A549 (cell line): ENCODE data around the gene SGO1.

ENCODE experiments used
- CBX2 ChIP-seq: fragments of 200-600 bp; sonication (generic); IDR thresholded peaks from 2 replicates; pipeline ENCODE4 v1.6.1; 2016; ENCODE audit warnings: low read depth, mild to moderate bottlenecking, borderline replicate concordance
- POLR2A ChIP-seq: IDR thresholded peaks from 2 replicates; pipeline ENCODE4 v1.6.1; 2012; ENCODE audit warnings: mild to moderate bottlenecking, low read length
- RFX5 ChIP-seq: fragments of 450-650 bp; IDR thresholded peaks from 2 replicates; pipeline ENCODE4 v1.7.1; 2014; ENCODE audit warnings: antibody characterized with exemption, mild to moderate bottlenecking, moderate library complexity
- ZFP36 ChIP-seq: fragments of 450-650 bp; IDR thresholded peaks from 2 replicates; pipeline ENCODE4 v1.6.1; 2014; ENCODE audit warnings: borderline replicate concordance; ENCODE audit not compliant: partially characterized antibody
- TF ChIP-seq, protein P1 (sequence below): IDR thresholded peaks from 2 replicates; pipeline ENCODE4 v1.6.1; 2012; ENCODE audit warnings: low read depth, borderline replicate concordance
- TF ChIP-seq, protein P2 (sequence below): fragments of >200 bp; sonication (Bioruptor Twin); formaldehyde crosslinking; IDR thresholded peaks from 3 replicates; pipeline ENCODE4 v1.5.1; 2016
- TF ChIP-seq, protein P3 (sequence below): fragments of 450-650 bp; IDR thresholded peaks from 2 replicates; pipeline ENCODE4 v1.6.1; 2014; ENCODE audit warnings: antibody characterized with exemption
- TF ChIP-seq, protein P4 (sequence below): IDR thresholded peaks from 2 replicates; pipeline ENCODE4 v1.6.1; 2012

DNA sequence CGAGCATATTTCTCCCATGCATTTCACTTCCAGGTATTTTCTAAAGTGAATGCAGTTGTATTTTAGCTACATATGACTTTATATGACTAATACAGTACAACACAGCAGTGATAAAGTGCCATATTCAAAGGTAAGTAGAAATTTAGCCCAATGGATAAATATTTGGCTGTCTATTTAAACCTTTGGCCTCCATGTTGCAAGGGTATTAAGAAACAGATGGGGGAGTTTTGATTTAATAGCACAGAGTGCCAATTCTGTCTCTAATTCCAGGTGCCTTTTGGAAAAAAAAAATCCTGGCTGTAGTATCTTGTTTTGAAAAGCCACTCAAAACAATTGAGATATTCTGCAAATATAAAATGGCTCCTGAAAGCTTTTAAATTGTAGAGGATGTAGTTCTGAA lies 44.9 kb upstream of the SGO1 start:
- TF ChIP-seq, protein P1, sequence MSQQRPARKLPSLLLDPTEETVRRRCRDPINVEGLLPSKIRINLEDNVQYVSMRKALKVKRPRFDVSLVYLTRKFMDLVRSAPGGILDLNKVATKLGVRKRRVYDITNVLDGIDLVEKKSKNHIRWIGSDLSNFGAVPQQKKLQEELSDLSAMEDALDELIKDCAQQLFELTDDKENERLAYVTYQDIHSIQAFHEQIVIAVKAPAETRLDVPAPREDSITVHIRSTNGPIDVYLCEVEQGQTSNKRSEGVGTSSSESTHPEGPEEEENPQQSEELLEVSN, result no peak
- TF ChIP-seq, protein P2, sequence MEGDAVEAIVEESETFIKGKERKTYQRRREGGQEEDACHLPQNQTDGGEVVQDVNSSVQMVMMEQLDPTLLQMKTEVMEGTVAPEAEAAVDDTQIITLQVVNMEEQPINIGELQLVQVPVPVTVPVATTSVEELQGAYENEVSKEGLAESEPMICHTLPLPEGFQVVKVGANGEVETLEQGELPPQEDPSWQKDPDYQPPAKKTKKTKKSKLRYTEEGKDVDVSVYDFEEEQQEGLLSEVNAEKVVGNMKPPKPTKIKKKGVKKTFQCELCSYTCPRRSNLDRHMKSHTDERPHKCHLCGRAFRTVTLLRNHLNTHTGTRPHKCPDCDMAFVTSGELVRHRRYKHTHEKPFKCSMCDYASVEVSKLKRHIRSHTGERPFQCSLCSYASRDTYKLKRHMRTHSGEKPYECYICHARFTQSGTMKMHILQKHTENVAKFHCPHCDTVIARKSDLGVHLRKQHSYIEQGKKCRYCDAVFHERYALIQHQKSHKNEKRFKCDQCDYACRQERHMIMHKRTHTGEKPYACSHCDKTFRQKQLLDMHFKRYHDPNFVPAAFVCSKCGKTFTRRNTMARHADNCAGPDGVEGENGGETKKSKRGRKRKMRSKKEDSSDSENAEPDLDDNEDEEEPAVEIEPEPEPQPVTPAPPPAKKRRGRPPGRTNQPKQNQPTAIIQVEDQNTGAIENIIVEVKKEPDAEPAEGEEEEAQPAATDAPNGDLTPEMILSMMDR, result no peak
- no peak for TF ChIP-seq POLR2A
- no peak for TF ChIP-seq CBX2
- no peak for TF ChIP-seq ZFP36
- TF ChIP-seq RFX5, result no peak
- TF ChIP-seq, protein P3, sequence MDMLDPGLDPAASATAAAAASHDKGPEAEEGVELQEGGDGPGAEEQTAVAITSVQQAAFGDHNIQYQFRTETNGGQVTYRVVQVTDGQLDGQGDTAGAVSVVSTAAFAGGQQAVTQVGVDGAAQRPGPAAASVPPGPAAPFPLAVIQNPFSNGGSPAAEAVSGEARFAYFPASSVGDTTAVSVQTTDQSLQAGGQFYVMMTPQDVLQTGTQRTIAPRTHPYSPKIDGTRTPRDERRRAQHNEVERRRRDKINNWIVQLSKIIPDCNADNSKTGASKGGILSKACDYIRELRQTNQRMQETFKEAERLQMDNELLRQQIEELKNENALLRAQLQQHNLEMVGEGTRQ, result no peak
- TF ChIP-seq, protein P4, sequence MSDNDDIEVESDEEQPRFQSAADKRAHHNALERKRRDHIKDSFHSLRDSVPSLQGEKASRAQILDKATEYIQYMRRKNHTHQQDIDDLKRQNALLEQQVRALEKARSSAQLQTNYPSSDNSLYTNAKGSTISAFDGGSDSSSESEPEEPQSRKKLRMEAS, result no peak
